T-cell (primary cell): ENCODE data around the gene LILRB5. TPM values are rescaled to one million over a fixed set of nuclear protein-coding genes. Genes with fewer than 3 reads are reported as not detected.
A peak's percentile ranks its signal among the peaks of the same experiment; 100 is the strongest.
"Not testable (repeated sequence)": the region's sequence is repeated elsewhere in the genome, so short reads cannot be mapped to it uniquely, and the experiment has no call there.

Experiments used
- ATAC-seq, 4 experiments: fragments of 200-7000 bp in 3 of 4; fragments of 150-1000 bp in 1 of 4; cut with Tn5 transposase; replicated peaks in 1 of 4; 1 replicate in 3 of 4; 2 replicates in 1 of 4; pipeline ENCODE4 v1.10.0; 2021; ENCODE audit warnings: moderate library complexity in 3 of 4, mild to moderate bottlenecking in 2 of 4, moderate number of reproducible peaks in 1 of 4
- CTCF ChIA-PET, 2 donors: fragments of 300-600 bp; sonication (Branson Sonifier 250); formaldehyde crosslinking; loops; one replicate each; lab custom pipeline; 2022; ENCODE audit warnings: antibody characterized with exemption in 2 of 2; lab: Charles Lee
- POLR2A ChIA-PET, 2 donors: fragments of 300-600 bp; sonication (Branson Sonifier 250); formaldehyde crosslinking; loops; one replicate each; lab custom pipeline; 2022; ENCODE audit warnings: antibody characterized with exemption in 2 of 2; lab: Charles Lee
- DNase-seq, 35 experiments: peaks; one replicate each; pipeline versions ENCODE4 v3.0.0 to v3.0.0-alpha.2; 2013 to 2023
- H3K27ac ChIP-seq: one replicate; pipeline ENCODE4 v1.5.1; 2013; ENCODE audit warnings: low read length
- H3K27me3 ChIP-seq, 2 experiments: replicated peaks in 1 of 2; 1 replicate in 1 of 2; 2 replicates in 1 of 2; pipeline versions ENCODE4 v1.6.1 to v1.7.0; 2013; ENCODE audit warnings: low read length in 1 of 2, mixed read lengths in 1 of 2; ENCODE audit not compliant: control insufficient read depth in 2 of 2, insufficient read depth in 2 of 2; ENCODE audit errors: extremely low read depth in 1 of 2
- H3K36me3 ChIP-seq, 2 donors: 1 replicate in 1 of 2; 2 replicates in 1 of 2; pipeline versions ENCODE4 v1.6.1 to v1.7.0; 2013; ENCODE audit warnings: low read length in 1 of 2; ENCODE audit not compliant: control insufficient read depth in 2 of 2, insufficient read depth in 1 of 2; ENCODE audit errors: extremely low read depth in 1 of 2
- H3K4me1 ChIP-seq, 2 experiments: 1 replicate in 1 of 2; 2 replicates in 1 of 2; pipeline versions ENCODE4 v1.6.1 to v1.7.0; 2013; ENCODE audit warnings: low read length in 2 of 2, mixed read lengths in 1 of 2; ENCODE audit not compliant: insufficient read depth in 2 of 2, control insufficient read depth in 1 of 2; ENCODE audit errors: extremely low read depth in 1 of 2
- H3K4me3 ChIP-seq, 2 donors: 1 replicate in 1 of 2; 2 replicates in 1 of 2; pipeline versions ENCODE4 v1.5.1 to v1.7.0; 2013; ENCODE audit warnings: mild to moderate bottlenecking in 2 of 2, low read length in 1 of 2, moderate library complexity in 1 of 2; ENCODE audit not compliant: control insufficient read depth in 1 of 2; ENCODE audit errors: extremely low read depth in 1 of 2
- H3K9me3 ChIP-seq: 2 replicates; pipeline ENCODE4 v1.7.0; 2013
- H3K27ac Mint-ChIP-seq, 2 donors: one replicate each; pipeline ENCODE4 v1.8.0; 2020 to 2021; ENCODE audit warnings: mild to moderate bottlenecking in 2 of 2, mixed read lengths in 2 of 2
- H3K27me3 Mint-ChIP-seq, 2 donors: one replicate each; pipeline ENCODE4 v1.8.0; 2021 to 2022; ENCODE audit warnings: mixed read lengths in 2 of 2
- H3K36me3 Mint-ChIP-seq: one replicate; pipeline ENCODE4 v1.8.0; 2021; ENCODE audit warnings: mixed read lengths
- H3K4me1 Mint-ChIP-seq, 3 donors: one replicate each; pipeline ENCODE4 v1.8.0; 2020 to 2022; ENCODE audit warnings: mixed read lengths in 3 of 3, mild to moderate bottlenecking in 1 of 3
- H3K4me3 Mint-ChIP-seq, 3 donors: one replicate each; pipeline ENCODE4 v1.8.0; 2020 to 2022; ENCODE audit warnings: mild to moderate bottlenecking in 3 of 3, mixed read lengths in 3 of 3, moderate library complexity in 3 of 3
- H3K9me3 Mint-ChIP-seq, 3 donors: one replicate each; pipeline ENCODE4 v1.8.0; 2020 to 2022; ENCODE audit warnings: mixed read lengths in 3 of 3
- WGBS: methylation state at CpG from one replicate; pipeline ENCODE4 v1.1.5; 2013; ENCODE audit warnings: missing lambda C conversion rate; ENCODE audit not compliant: insufficient coverage; 5-methylcytosine and 5-hydroxymethylcytosine counted together
- total RNA-seq, 35 experiments: library from RNA in 6 of 35; stranded (reverse) in 6 of 35; fragments of 120-200 nt in 1 of 35; gene quantifications; one replicate each; pipeline versions ENCODE4 v1.2.1 to v1.2.4 and lab custom pipeline; 2013 to 2026

LILRB5 gene
- total RNA-seq, 5 donors from 2014 or later (not counting 1 experiment from before 2014, with no cell fraction given): 0.13 TPM; not detected in 4

DNA sequence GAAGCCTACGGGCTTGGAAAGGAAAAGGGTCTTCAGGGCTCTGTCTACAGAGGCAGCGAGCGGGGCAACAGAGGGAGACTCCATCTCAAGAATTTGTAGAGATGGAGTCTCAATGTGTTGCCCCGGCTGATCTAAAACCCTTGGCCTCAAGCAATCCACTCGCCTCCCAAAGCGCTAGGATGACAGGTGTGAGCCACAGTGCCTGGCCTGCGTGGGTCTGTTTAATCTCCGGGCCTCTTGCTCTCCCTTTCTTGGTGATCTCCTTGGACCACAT is 48.4 kb downstream of the LILRB5 start:
- ChIA-PET POLR2A (no interaction called here), CTCF (no interaction called here)
- peaks cover 0 to 75% of the 10 kb centered on the region in 2 experiments for H3K4me1 ChIP-seq
- ATAC-seq (no peak), DNase-seq (no peak)
- Mint-ChIP-seq H3K27ac (peak overlapping the region; percentile 17 to 77), H3K27me3 (no peaks in the 10 kb centered on the region), H3K4me1 (peaks cover 74 to 78% (median 75%) of the 10 kb centered on the region in 3 donors), H3K4me3 (peak overlapping the region in 1 of 3 donors; percentile 66), H3K36me3 (peaks cover 36% of the 10 kb centered on the region), H3K9me3 (no peaks in the 10 kb centered on the region)
- H3K36me3 ChIP-seq: peaks cover 19 to 44% of the 10 kb centered on the region in 2 donors
- no peak overlapping the region for H3K4me3 ChIP-seq
- no peak overlapping the region for H3K27ac ChIP-seq
- 100% methylated on average over 2 of the region's 8 CpGs for WGBS
- H3K9me3 ChIP-seq: no peaks in the 10 kb centered on the region
- no peaks in the 10 kb centered on the region for H3K27me3 ChIP-seq

DNA sequence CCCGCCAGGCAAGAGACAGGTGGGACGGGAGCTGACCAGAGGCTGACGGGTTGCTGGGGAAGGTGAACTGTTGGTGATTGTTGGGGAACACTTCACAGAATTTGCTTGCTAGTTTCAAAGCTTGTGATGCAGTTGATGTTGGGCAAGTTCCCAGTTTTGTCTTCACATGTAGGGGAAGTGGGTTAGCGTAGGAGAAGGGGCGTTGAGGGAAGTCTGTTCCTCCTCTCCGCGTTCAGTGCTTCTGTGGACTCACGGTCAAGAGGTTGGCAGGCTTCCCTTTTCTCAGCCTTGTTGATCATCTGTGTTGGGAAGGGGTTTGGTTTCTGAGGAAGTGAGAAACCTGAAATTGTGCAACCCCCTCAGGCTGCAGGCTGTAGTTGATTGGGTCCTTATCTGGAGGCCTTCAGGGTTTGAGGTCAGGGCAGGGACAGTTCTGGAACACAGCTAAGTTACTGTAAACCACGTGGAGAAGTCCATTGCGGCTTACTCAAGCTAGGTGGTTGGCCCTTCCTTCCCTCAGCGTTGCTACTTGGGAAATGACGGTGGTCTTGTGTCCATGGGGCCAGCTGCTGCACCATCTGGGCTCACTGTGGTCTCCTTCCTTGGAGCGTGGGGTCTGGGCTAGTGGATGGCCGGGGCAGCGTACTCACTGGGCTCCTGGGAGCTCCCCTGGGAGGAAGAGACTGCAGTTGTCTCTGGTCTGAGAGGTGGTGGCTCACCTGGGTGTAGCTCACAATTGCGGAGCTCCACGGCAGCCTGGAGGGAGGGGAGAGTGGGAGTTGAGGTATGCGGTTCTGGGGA is 48.9 kb downstream of the LILRB5 start:
- DNase-seq (peak in 25 of 35 experiments; percentile 8 to 68 (median 34)), ATAC-seq (peak in 3 of 4 experiments; percentile 8 to 25 (median 22))
- no peaks in the 10 kb centered on the region for H3K27me3 Mint-ChIP-seq
- H3K36me3 Mint-ChIP-seq: peaks cover 42% of the 10 kb centered on the region
- Histone ChIP-seq H3K27ac (no peak overlapping the region), H3K36me3 (peaks cover 19 to 49% of the 10 kb centered on the region in 2 donors), H3K4me3 (no peak overlapping the region), H3K4me1 (peaks cover 1 to 81% of the 10 kb centered on the region in 2 experiments), H3K9me3 (no peaks in the 10 kb centered on the region), H3K27me3 (no peaks in the 10 kb centered on the region)
- peak overlapping the region in 1 of 3 donors; percentile 66 for H3K4me3 Mint-ChIP-seq
- no peaks in the 10 kb centered on the region for H3K9me3 Mint-ChIP-seq
- CTCF ChIA-PET: no interaction called here
- POLR2A ChIA-PET: no interaction called here
- H3K27ac Mint-ChIP-seq: peak overlapping the region; percentile 17 to 77
- 37% methylated on average over 14 of the region's 18 CpGs for WGBS
- H3K4me1 Mint-ChIP-seq: peaks cover 79 to 82% (median 80%) of the 10 kb centered on the region in 3 donors

GRCh38 chr19:54207676-54207982 is 49.4 kb downstream of the LILRB5 start:
- Histone ChIP-seq H3K27ac (no peak overlapping the region), H3K4me1 (peaks cover 7 to 86% of the 10 kb centered on the region in 2 experiments), H3K9me3 (no peaks in the 10 kb centered on the region), H3K4me3 (no peak overlapping the region), H3K36me3 (peaks cover 19 to 54% of the 10 kb centered on the region in 2 donors), H3K27me3 (no peaks in the 10 kb centered on the region)
- peak overlapping the region in 1 of 3 donors; percentile 66 for H3K4me3 Mint-ChIP-seq
- no peaks in the 10 kb centered on the region for H3K9me3 Mint-ChIP-seq
- H3K27me3 Mint-ChIP-seq: no peaks in the 10 kb centered on the region
- peaks cover 78 to 87% (median 86%) of the 10 kb centered on the region in 3 donors for H3K4me1 Mint-ChIP-seq
- WGBS: 25% methylated on average over 4 of the region's 5 CpGs
- peak overlapping the region; percentile 17 to 77 for H3K27ac Mint-ChIP-seq
- POLR2A ChIA-PET: no interaction called here
- DNase-seq (no peak), ATAC-seq (no peak)
- CTCF ChIA-PET: no interaction called here
- H3K36me3 Mint-ChIP-seq: peaks cover 47% of the 10 kb centered on the region

- H3K9me3 Mint-ChIP-seq, POLR2A ChIA-PET: not testable (repeated sequence)
- peaks cover 19 to 59% of the 10 kb centered on the region in 2 donors for H3K36me3 ChIP-seq
Measured at GRCh38 chr19:54207193-54207592, 49.9 kb downstream of the LILRB5 start.

GRCh38 chr19:54206831-54207177 is 50.3 kb downstream of the LILRB5 start:
- Mint-ChIP-seq H3K4me3 (peak overlapping the region in 1 of 3 donors; percentile 66), H3K27me3 (no peaks in the 10 kb centered on the region), H3K4me1 (peaks cover 82 to 94% (median 93%) of the 10 kb centered on the region in 3 donors), H3K9me3 (no peaks in the 10 kb centered on the region), H3K27ac (peak overlapping the region in 1 of 2 donors; percentile 34), H3K36me3 (peaks cover 54% of the 10 kb centered on the region)
- Histone ChIP-seq H3K4me1 (peaks cover 14 to 95% of the 10 kb centered on the region in 2 experiments), H3K27ac (no peak overlapping the region), H3K9me3 (no peaks in the 10 kb centered on the region), H3K27me3 (no peaks in the 10 kb centered on the region), H3K36me3 (peaks cover 19 to 63% of the 10 kb centered on the region in 2 donors), H3K4me3 (no peak overlapping the region)
- ChIA-PET CTCF (no interaction called here), POLR2A (no interaction called here)
- DNase-seq (no peak), ATAC-seq (no peak)
- WGBS: 81% methylated on average over 11 of the region's 13 CpGs

More at GRCh38 chr19:54207193-54207592, 49.9 kb downstream of the LILRB5 start:
- Mint-ChIP-seq H3K4me1 (peaks cover 78 to 91% (median 90%) of the 10 kb centered on the region in 3 donors), H3K36me3 (peaks cover 51% of the 10 kb centered on the region), H3K4me3 (peak overlapping the region in 1 of 3 donors; percentile 66)
- H3K27ac Mint-ChIP-seq, H3K27me3 Mint-ChIP-seq, CTCF ChIA-PET, DNase-seq, H3K27ac ChIP-seq, H3K27me3 ChIP-seq, H3K9me3 ChIP-seq, H3K4me3 ChIP-seq, ATAC-seq: not testable (repeated sequence)
- 94% methylated on average over 5 of the region's 23 CpGs for WGBS
- H3K4me1 ChIP-seq: peaks cover 11 to 91% of the 10 kb centered on the region in 2 experiments

DNA sequence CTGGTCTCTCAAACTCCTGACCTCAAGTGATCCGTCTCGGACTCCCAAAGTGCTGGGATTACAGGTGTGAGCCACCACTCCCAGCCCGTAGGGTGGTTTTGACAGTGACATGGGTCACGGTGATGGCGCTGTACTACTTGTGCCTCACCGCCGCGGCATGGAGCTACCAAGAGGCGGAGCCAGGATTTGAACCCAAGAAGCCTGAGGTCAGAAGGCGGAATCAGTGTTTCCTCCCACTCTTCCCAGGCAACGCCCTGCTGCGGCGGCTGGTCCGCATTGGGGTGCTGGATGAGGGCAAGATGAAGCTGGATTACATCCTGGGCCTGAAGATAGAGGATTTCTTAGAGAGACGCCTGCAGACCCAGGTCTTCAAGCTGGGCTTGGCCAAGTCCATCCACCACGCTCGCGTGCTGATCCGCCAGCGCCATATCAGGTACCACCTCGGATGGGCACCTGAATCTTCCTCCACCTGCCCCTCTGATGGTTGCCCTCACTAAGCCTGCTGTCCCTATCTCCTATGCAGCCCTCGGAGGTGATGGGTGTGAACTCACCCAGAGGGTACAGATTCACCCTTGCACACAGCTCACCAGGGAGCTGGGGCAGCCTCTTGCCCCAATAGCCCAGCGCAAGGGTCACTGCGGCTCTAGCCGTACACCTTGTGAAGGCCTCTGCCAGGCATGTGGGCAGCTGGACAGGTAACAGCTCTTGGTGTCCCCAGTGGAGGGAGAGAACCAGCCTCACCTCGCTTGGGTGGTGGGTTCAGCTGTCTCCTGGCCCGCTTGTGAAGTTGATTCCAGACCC is 50.8 kb downstream of the LILRB5 start:
- Histone ChIP-seq H3K27me3 (no peaks in the 10 kb centered on the region), H3K36me3 (peaks cover 19 to 65% of the 10 kb centered on the region in 2 donors), H3K9me3 (no peaks in the 10 kb centered on the region), H3K4me1 (peaks cover 20 to 97% of the 10 kb centered on the region in 2 experiments), H3K4me3 (no peak overlapping the region), H3K27ac (no peak overlapping the region)
- Mint-ChIP-seq H3K4me3 (peak overlapping the region in 1 of 3 donors; percentile 66), H3K4me1 (peaks cover 86 to 97% (median 96%) of the 10 kb centered on the region in 3 donors), H3K36me3 (peaks cover 58% of the 10 kb centered on the region), H3K27me3 (no peaks in the 10 kb centered on the region), H3K9me3 (no peaks in the 10 kb centered on the region), H3K27ac (peak overlapping the region in 1 of 2 donors; percentile 34)
- POLR2A ChIA-PET: no interaction called here
- CTCF ChIA-PET: no interaction called here
- ATAC-seq (no peak), DNase-seq (no peak)
- 92% methylated on average over 16 of the region's 27 CpGs for WGBS
